Gastroesophageal sphincter (tissue), 4 donors: ENCODE results near the gene CEACAM1. TPM values are rescaled to one million over a fixed set of nuclear protein-coding genes. Genes with fewer than 3 reads are reported as not detected.
"Not testable (repeated sequence)": the region's sequence is repeated elsewhere in the genome, so short reads cannot be mapped to it uniquely, and the experiment has no call there.

Experiments
- ATAC-seq: fragments of 150-250 bp; one replicate; pipeline ENCODE4 v1.9.1; 2016; ENCODE audit warnings: mild to moderate bottlenecking, moderate library complexity
- H3K27ac ChIP-seq, 4 donors: fragments of 200-600 bp; sonication (generic) in 3 of 4; 1 replicate in 3 of 4; 2 replicates in 1 of 4; pipeline ENCODE4 v1.5.1; 2016 to 2019
- H3K27me3 ChIP-seq: fragments of 200-600 bp; sonication (generic); one replicate; pipeline ENCODE4 v1.5.1; 2019
- H3K36me3 ChIP-seq, 2 donors: fragments of 200-600 bp; sonication (generic); one replicate each; pipeline ENCODE4 v1.5.1; 2019; ENCODE audit warnings: control low read depth in 1 of 2
- H3K4me1 ChIP-seq, 3 donors: fragments of 200-600 bp; sonication (generic); 1 replicate in 2 of 3; 2 replicates in 1 of 3; pipeline ENCODE4 v1.5.1; 2016 to 2019; ENCODE audit warnings: control low read depth in 2 of 3
- H3K4me3 ChIP-seq, 2 donors: fragments of 200-600 bp; sonication (generic); one replicate each; pipeline ENCODE4 v1.5.1; 2019; ENCODE audit warnings: mild to moderate bottlenecking in 1 of 2, moderate library complexity in 1 of 2
- H3K9me3 ChIP-seq, 3 donors: fragments of 200-600 bp; sonication (generic); one replicate each; pipeline ENCODE4 v1.5.1; 2017 to 2019; ENCODE audit warnings: control low read depth in 2 of 3
- EP300 ChIP-seq: sonication (generic); formaldehyde crosslinking; IDR thresholded peaks from one replicate; pipeline ENCODE4 v1.6.1; 2017; ENCODE audit warnings: antibody characterized with exemption, mild to moderate bottlenecking
- POLR2A ChIP-seq, 2 donors: fragments of 450-650 bp; IDR thresholded peaks; one replicate each; pipeline ENCODE4 v1.6.1; 2017; ENCODE audit warnings: antibody characterized with exemption in 2 of 2, mild to moderate bottlenecking in 2 of 2, moderate library complexity in 1 of 2
- POLR2AphosphoS5 ChIP-seq: sonication (generic); formaldehyde crosslinking; IDR thresholded peaks from one replicate; pipeline ENCODE4 v1.6.1; 2017; ENCODE audit warnings: antibody characterized with exemption
- WGBS, 2 donors: methylation state at CpG; one replicate each; pipeline ENCODE4 v1.1.5; 2018; ENCODE audit warnings: low coverage in 1 of 2; 5-methylcytosine and 5-hydroxymethylcytosine counted together
- total RNA-seq, 4 donors: library from RNA; depleted of rRNA; stranded (reverse); fragments of >200 nt; gene quantifications; one replicate each; pipeline ENCODE4 v1.1.0, GENCODE V29; 2016
- TF ChIP-seq, protein P1 (sequence below), 4 experiments: fragments of 200-600 bp in 2 of 4; fragments of 450-650 bp in 2 of 4; sonication (generic) in 1 of 4; IDR thresholded peaks; one replicate each; pipeline ENCODE4 v1.5.1; 2017 to 2019; ENCODE audit warnings: antibody characterized with exemption in 4 of 4, mild to moderate bottlenecking in 2 of 4, moderate library complexity in 2 of 4

Gene CEACAM1
- total RNA-seq, 4 donors from 2014 or later: 0.66 to 10.1 (median 0.99) TPM

DNA sequence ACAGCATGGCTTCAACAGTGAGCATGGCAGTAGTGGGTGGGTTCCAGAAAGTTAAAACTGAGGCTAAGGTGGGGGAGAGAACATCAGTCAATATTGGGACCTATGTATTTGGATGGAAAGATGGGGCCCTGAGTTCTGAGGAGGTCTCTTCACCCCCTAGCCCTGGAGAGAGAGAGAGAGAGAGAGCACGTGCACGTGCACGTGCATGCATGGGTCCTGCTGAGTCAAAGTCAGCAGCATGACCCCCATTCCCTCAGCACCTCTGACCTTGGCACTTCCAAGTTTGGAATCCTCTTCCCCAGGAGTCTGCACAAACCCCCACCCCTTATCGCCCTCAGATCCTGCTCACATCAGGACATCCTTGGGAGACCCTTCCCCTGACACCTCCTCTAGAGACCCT, 32.5 kb upstream of the CEACAM1 start:
- 66 to 82% methylated on average over 2 to 3 of the region's 4 CpGs for WGBS, 2 donors

DNA sequence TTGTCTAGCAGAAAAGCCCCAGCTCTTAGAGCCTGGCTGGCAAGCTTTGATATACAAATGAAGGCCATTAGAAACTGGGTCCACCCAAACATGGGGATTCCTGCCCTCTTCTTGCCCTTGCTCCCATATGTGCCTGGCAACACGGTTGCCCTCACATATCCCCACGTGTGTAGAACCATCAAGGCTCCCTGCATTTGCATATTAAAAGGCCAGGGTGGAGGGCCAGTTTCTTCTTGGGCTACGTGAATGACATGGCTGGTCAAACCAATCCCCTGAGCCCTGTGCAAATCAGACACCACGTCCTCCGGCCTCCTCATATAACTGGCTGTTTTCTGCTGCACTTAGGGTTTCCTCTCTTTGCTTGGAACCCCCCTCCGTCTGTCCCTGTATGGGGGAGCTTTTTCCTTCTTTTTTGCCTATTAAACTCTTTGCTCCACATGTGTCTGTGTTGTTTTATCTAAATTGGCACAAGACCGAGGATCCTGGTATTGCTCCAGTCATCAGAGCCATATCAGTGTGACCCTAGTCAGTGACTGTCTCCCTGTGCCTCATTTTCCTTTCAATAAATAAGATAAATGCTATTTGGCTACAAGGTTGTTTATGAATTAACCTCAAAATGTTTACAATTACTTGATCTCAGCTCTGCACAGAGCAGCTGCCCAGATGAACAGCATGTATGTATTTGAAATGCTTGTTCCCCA, 30.3 kb upstream of the CEACAM1 start:
- Histone ChIP-seq H3K36me3 (no peaks in the 10 kb centered on the region), H3K27me3 (peaks cover 29% of the 10 kb centered on the region), H3K4me1 (peaks cover 0 to 4% (median 0%) of the 10 kb centered on the region in 3 donors), H3K27ac (no peak overlapping the region), H3K9me3 (no peaks in the 10 kb centered on the region), H3K4me3 (no peak overlapping the region)
- TF ChIP-seq, protein P1, sequence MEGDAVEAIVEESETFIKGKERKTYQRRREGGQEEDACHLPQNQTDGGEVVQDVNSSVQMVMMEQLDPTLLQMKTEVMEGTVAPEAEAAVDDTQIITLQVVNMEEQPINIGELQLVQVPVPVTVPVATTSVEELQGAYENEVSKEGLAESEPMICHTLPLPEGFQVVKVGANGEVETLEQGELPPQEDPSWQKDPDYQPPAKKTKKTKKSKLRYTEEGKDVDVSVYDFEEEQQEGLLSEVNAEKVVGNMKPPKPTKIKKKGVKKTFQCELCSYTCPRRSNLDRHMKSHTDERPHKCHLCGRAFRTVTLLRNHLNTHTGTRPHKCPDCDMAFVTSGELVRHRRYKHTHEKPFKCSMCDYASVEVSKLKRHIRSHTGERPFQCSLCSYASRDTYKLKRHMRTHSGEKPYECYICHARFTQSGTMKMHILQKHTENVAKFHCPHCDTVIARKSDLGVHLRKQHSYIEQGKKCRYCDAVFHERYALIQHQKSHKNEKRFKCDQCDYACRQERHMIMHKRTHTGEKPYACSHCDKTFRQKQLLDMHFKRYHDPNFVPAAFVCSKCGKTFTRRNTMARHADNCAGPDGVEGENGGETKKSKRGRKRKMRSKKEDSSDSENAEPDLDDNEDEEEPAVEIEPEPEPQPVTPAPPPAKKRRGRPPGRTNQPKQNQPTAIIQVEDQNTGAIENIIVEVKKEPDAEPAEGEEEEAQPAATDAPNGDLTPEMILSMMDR (IDR thresholded peaks at IDR 0.05): no peak
- TF ChIP-seq POLR2AphosphoS5 (no peak), EP300 (no peak), POLR2A (IDR thresholded peaks at IDR 0.05) (no peak)
- ATAC-seq: no peak
- 37 to 54% methylated on average over 5 to 7 of the region's 7 CpGs for WGBS, 2 donors

More for the DNA sequence above, 32.5 kb upstream of the CEACAM1 start:
- TF ChIP-seq, protein P1 (IDR thresholded peaks at IDR 0.05): no peak
- no peak for TF ChIP-seq EP300
- no peak for TF ChIP-seq POLR2A (IDR thresholded peaks at IDR 0.05)
- no peak for TF ChIP-seq POLR2AphosphoS5
- Histone ChIP-seq H3K4me3 (no peak overlapping the region), H3K4me1 (peaks cover 0 to 16% (median 0%) of the 10 kb centered on the region in 3 donors), H3K36me3 (no peaks in the 10 kb centered on the region), H3K9me3 (no peaks in the 10 kb centered on the region), H3K27ac (no peak overlapping the region), H3K27me3 (peaks cover 16% of the 10 kb centered on the region)
- no peak for ATAC-seq

DNA sequence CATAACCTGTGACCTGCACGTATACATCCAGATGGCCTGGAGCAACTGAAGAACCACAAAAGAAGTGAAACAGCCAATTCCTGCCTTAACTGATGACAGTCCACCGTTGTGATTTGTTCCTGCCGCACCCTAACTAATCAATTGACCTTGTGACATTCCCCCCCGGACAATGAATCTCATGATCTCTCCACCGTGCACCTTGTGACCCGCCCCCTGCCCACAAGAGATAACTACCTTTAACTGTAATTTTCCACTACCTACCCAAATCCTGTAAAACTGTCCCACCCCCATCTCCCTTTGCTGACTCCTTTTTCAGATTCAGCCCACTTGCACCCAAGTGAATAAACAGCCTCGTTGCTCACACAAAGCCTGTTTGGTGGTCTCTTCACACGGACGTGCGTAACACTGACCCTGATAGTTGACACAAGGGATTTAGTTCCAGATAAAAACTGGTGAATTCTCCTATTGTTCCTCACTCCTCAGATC, 29.1 kb upstream of the CEACAM1 start:
- peaks cover 29% of the 10 kb centered on the region for H3K27me3 ChIP-seq
- not testable (repeated sequence) for H3K27ac ChIP-seq, H3K4me3 ChIP-seq, H3K9me3 ChIP-seq, ATAC-seq, H3K4me1 ChIP-seq, H3K36me3 ChIP-seq
- WGBS, 2 donors: 68 to 74% methylated on average over 5 to 6 of the region's 10 CpGs

DNA sequence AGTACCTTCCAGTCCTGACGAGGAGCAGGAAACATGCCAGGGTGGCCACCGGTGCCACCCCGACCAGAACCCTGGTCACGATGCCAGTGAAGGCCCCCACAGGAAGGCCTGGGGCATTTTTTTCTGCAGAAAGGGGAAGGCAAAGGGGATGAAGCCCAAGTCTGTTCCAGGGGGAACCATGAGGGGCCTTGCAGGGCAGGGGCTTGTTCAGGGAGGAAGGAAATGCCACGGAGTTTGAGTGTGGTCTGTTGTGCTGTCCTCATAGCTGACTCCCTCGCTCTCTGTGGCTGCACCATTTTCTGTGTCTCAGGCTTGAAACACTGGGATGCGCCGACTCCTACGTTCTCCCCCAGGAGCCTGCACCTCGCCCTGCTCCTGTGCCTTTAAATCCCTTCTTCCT, 27.5 kb upstream of the CEACAM1 start:
- H3K36me3 ChIP-seq: no peaks in the 10 kb centered on the region
- H3K27ac ChIP-seq: no peak overlapping the region
- no peaks in the 10 kb centered on the region for H3K9me3 ChIP-seq
- WGBS, 2 donors: 43 to 56% methylated on average over 9 to 10 of the region's 10 CpGs
- no peak for ATAC-seq
- H3K27me3 ChIP-seq: peaks cover 26% of the 10 kb centered on the region
- TF ChIP-seq POLR2AphosphoS5: no peak
- no peak for TF ChIP-seq POLR2A (IDR thresholded peaks at IDR 0.05)
- no peak for TF ChIP-seq EP300
- TF ChIP-seq, protein P1 (IDR thresholded peaks at IDR 0.05): no peak
- H3K4me1 ChIP-seq: no peaks in the 10 kb centered on the region
- no peak overlapping the region for H3K4me3 ChIP-seq

DNA sequence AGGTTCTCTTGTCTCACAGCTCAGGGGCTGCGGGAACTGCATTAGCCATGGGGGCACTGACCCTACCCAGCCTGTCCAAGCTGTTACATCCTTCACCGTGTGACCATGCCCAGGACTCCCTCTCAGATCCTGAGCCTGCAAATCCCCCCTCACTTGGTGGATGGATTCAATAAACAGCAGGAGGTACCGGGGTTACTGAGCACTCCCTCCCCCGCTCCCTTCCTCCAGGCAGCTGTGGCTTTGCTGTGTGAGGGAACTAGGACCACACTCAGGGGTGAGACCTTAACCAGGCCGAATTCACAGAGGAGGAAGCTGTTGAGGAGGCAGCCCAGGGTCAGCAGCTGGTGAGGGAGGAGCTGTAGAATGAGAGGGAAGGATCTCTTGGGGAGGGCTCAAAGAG, 27.0 kb upstream of the CEACAM1 start:
- Histone ChIP-seq H3K27ac (no peak overlapping the region), H3K36me3 (no peaks in the 10 kb centered on the region), H3K9me3 (peaks cover 0 to 2% (median 0%) of the 10 kb centered on the region in 3 donors), H3K4me3 (no peak overlapping the region), H3K27me3 (peaks cover 28% of the 10 kb centered on the region), H3K4me1 (no peaks in the 10 kb centered on the region)
- WGBS, 2 donors: no CpG with 5 or more reads among the region's 5 CpGs
- TF ChIP-seq, protein P1 (IDR thresholded peaks at IDR 0.05): no peak
- TF ChIP-seq POLR2AphosphoS5: no peak
- TF ChIP-seq POLR2A (IDR thresholded peaks at IDR 0.05): no peak
- TF ChIP-seq EP300: no peak
- ATAC-seq: no peak
